GM23248 (cell line): ENCODE data around the gene CFAP126. TPM values are rescaled to one million over a fixed set of nuclear protein-coding genes. Genes with fewer than 3 reads are reported as not detected.
A peak's percentile ranks its signal among the peaks of the same experiment; 100 is the strongest.
"Not testable (repeated sequence)": the region's sequence is repeated elsewhere in the genome, so short reads cannot be mapped to it uniquely, and the experiment has no call there.

ENCODE experiments used
- DNase-seq: peaks from one replicate; pipeline ENCODE4 v3.0.0-alpha.2; 2015
- H2AFZ ChIP-seq: fragments of 200-600 bp; sonication (generic); 2 replicates; pipeline ENCODE4 v1.6.1; 2016; ENCODE audit warnings: antibody characterized with exemption
- H3F3A ChIP-seq: fragments of 200-600 bp; sonication (generic); 2 replicates; pipeline ENCODE4 v1.6.1; 2016; ENCODE audit warnings: mild to moderate bottlenecking, antibody characterized with exemption, mixed run types; ENCODE audit not compliant: insufficient read depth
- H3K27ac ChIP-seq: fragments of 200-600 bp; sonication (generic); 2 replicates; pipeline ENCODE4 v1.5.1; 2016; ENCODE audit warnings: mild to moderate bottlenecking
- H3K27me3 ChIP-seq: fragments of 200-600 bp; sonication (generic); replicated peaks from 2 replicates; pipeline ENCODE4 v1.6.1; 2016; ENCODE audit warnings: mild to moderate bottlenecking; ENCODE audit not compliant: insufficient read depth
- H3K36me3 ChIP-seq: fragments of 200-600 bp; sonication (generic); 2 replicates; pipeline ENCODE4 v1.6.1; 2016; ENCODE audit warnings: low read depth, mild to moderate bottlenecking
- H3K4me1 ChIP-seq: fragments of 200-600 bp; sonication (generic); 2 replicates; pipeline ENCODE4 v1.6.1; 2016; ENCODE audit warnings: mild to moderate bottlenecking; ENCODE audit not compliant: insufficient read depth
- H3K4me2 ChIP-seq: fragments of 200-600 bp; sonication (generic); one replicate; pipeline ENCODE4 v1.6.1; 2016; ENCODE audit warnings: mild to moderate bottlenecking; ENCODE audit not compliant: unreplicated experiment
- H3K4me3 ChIP-seq: fragments of 200-600 bp; sonication (generic); 2 replicates; pipeline ENCODE4 v1.5.1; 2016; ENCODE audit warnings: mild to moderate bottlenecking
- H3K79me2 ChIP-seq: fragments of 200-600 bp; sonication (generic); 2 replicates; pipeline ENCODE4 v1.6.1; 2016; ENCODE audit warnings: mild to moderate bottlenecking; ENCODE audit not compliant: insufficient read depth
- H3K9ac ChIP-seq: fragments of 200-600 bp; sonication (generic); 2 replicates; pipeline ENCODE4 v1.6.1; 2016; ENCODE audit warnings: mild to moderate bottlenecking
- H3K9me2 ChIP-seq: fragments of 200-600 bp; sonication (generic); 2 replicates; pipeline ENCODE4 v1.6.1; 2016; ENCODE audit warnings: mixed run types, mild to moderate bottlenecking, moderate library complexity; ENCODE audit not compliant: insufficient read depth
- H3K9me3 ChIP-seq: fragments of 200-600 bp; sonication (generic); one replicate; pipeline ENCODE4 v1.6.1; 2017; ENCODE audit warnings: low read depth
- H4K20me1 ChIP-seq: fragments of 200-600 bp; sonication (generic); 2 replicates; pipeline ENCODE4 v1.6.0; 2016; ENCODE audit not compliant: insufficient read depth
- EZH2 ChIP-seq: fragments of 200-600 bp; sonication (generic); IDR thresholded peaks from 2 replicates; pipeline ENCODE4 v1.6.1; 2018; ENCODE audit warnings: antibody characterized with exemption, mild to moderate bottlenecking; ENCODE audit not compliant: insufficient read depth, poor library complexity, severe bottlenecking
- EZH2phosphoT487 ChIP-seq: fragments of 200-600 bp; sonication (generic); IDR thresholded peaks from 2 replicates; pipeline ENCODE4 v1.6.1; 2018; ENCODE audit warnings: antibody characterized with exemption, moderate library complexity, mild to moderate bottlenecking, low read depth; ENCODE audit not compliant: insufficient read depth
- WGBS, 2 experiments: methylation state at CpG; one replicate each; pipeline ENCODE4 v1.1.6; 2015 to 2017; ENCODE audit warnings: low lambda C conversion rate in 2 of 2, low coverage in 1 of 2; ENCODE audit errors: missing lambda C conversion rate in 2 of 2; 5-methylcytosine and 5-hydroxymethylcytosine counted together
- in situ Hi-C: fragments of 300-500 bp; cut with MboI; formaldehyde crosslinking; loops from 2 replicates; pipeline ENCODE4 v1.15.0; 2020
- polyA plus RNA-seq: library from polyadenylated mRNA; unstranded; fragments of >200 nt; fragmentation: Nextera tagmentation; extraction: Ambion mirVana; gene quantifications from 2 replicates; pipeline ENCODE4 v1.2.1, GENCODE V29; 2016
- total RNA-seq: library from RNA; depleted of rRNA; stranded (reverse); fragments of >200 nt; shearing (Covaris generic); gene quantifications from 2 replicates; pipeline ENCODE4 v1.2.3, GENCODE V29; 2014

CFAP126 gene
- total and polyA plus RNA-seq, 2 experiments from 2014 or later, result not detected

- TF ChIP-seq EZH2, result no peak
- in situ Hi-C loops, result no loop called here
- WGBS, 2 experiments, result 41 to 46% methylated on average over 3 of the region's 3 CpGs
- Histone ChIP-seq H3K4me1 (no peaks in the 10 kb centered on the region), H3F3A (no peaks in the 10 kb centered on the region), H2AFZ (no peak overlapping the region), H3K79me2 (no peaks in the 10 kb centered on the region), H3K4me2 (no peak overlapping the region), H4K20me1 (no peaks in the 10 kb centered on the region), H3K9me3 (no peaks in the 10 kb centered on the region), H3K27ac (no peak overlapping the region), H3K4me3 (no peak overlapping the region), H3K9me2 (no peaks in the 10 kb centered on the region), H3K27me3 (no peaks in the 10 kb centered on the region), H3K9ac (no peak overlapping the region), H3K36me3 (no peaks in the 10 kb centered on the region)
- no peak for DNase-seq
These were observed 40.9 kb upstream of the CFAP126 start for GRCh38 chr1:161408429-161409052.

DNA sequence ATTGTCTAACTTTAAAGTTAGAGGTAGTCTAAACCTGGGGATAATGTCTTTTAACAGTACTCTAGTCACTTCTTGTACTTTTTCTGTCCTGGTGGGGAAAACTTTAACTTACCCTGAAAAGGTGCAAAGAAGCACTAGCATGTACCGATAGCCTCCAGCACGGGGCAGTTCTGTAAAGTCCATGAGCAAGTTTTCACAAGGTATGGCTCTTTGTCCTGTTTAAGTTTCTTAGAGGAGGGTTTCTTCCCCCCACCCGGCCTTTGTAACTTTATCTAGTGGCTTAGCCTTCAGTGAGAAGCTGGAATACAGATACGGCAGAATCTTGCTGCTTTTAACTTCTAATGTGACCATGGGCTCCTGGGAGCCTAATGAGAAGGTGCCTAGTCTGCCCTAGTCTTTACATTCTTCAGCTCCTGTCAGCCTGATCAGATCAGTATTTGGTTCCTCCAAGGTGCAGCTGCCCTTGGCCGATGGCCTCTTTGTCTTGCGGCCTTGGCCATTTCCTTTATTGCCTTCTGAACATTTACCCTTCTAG lies 39.8 kb upstream of the CFAP126 start:
- no peaks in the 10 kb centered on the region for H3K9me3 ChIP-seq
- no peaks in the 10 kb centered on the region for H3K9me2 ChIP-seq
- no peaks in the 10 kb centered on the region for H3K79me2 ChIP-seq
- TF ChIP-seq EZH2, result no peak
- TF ChIP-seq EZH2phosphoT487, result no peak
- H3K27ac ChIP-seq, result no peak overlapping the region
- no peaks in the 10 kb centered on the region for H3K36me3 ChIP-seq
- no peak overlapping the region for H2AFZ ChIP-seq
- 88 to 93% methylated on average over 6 of the region's 6 CpGs for WGBS, 2 experiments
- H3K4me2 ChIP-seq, result no peak overlapping the region
- no peak for DNase-seq
- H3F3A ChIP-seq, result no peaks in the 10 kb centered on the region
- no peaks in the 10 kb centered on the region for H3K27me3 ChIP-seq
- no peak overlapping the region for H3K9ac ChIP-seq
- no peaks in the 10 kb centered on the region for H3K4me1 ChIP-seq
- H4K20me1 ChIP-seq, result no peaks in the 10 kb centered on the region
- no peak overlapping the region for H3K4me3 ChIP-seq
- in situ Hi-C loops, result no loop called here

DNA sequence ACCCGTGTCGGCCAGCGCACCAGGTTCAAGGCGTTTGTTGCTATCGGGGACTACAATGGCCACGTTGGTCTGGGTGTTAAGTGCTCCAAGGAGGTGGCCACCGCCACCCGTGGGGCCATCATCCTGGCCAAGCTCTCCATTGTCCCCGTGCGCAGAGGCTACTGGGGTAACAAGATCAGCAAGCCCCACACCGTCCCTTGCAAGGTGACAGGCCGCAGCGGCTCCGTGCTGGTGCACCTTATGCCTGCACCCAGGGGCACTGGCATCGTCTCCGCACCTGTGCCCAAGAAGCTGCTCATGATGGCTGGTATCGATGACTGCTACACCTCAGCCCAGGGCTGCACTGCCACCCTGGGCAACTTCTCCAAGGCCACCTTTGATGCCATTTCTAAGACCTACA lies 38.9 kb upstream of the CFAP126 start:
- DNase-seq, H3K27me3 ChIP-seq, H3K27ac ChIP-seq, H3K9me3 ChIP-seq, H3K4me3 ChIP-seq, H3K4me2 ChIP-seq, H4K20me1 ChIP-seq, H3F3A ChIP-seq, H3K4me1 ChIP-seq, in situ Hi-C loops, H3K79me2 ChIP-seq, H3K9me2 ChIP-seq, H3K36me3 ChIP-seq, H2AFZ ChIP-seq, H3K9ac ChIP-seq: not testable (repeated sequence)
- WGBS, 2 experiments, result 90 to 97% methylated on average over 12 to 13 of the region's 17 CpGs

DNA sequence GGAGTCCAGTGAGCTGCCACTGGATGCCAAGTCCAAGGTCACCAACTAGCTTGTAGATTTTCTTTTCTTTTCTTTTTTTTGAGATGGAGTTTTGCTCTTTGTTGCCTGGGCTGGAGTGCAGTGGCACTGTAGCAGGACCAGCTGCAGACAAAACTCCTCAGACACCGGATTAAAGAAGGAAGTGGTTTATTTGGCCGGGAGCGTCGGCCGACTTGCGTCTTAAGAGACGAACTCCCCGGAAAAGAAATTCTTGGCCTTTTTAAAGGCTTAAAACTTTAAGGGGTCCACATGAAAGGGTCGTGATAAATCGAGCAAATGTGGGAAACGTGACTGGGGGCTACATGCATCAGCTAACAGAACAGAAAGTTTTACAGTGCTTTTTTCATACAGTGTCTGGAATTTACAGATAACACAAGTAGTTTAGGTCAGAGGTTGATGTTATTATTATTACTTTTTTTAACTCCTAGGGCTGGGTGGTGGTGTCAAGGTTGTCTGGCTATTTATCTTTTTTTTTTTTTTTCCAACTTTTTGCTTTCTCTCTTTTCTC lies 36.4 kb upstream of the CFAP126 start:
- no peaks in the 10 kb centered on the region for H3K9me3 ChIP-seq
- no peak overlapping the region for H3K27ac ChIP-seq
- H3K9ac ChIP-seq, result no peak overlapping the region
- H2AFZ ChIP-seq, result no peak overlapping the region
- in situ Hi-C loops, result no loop called here
- no peak overlapping the region for H3K4me2 ChIP-seq
- no peaks in the 10 kb centered on the region for H3K36me3 ChIP-seq
- no peaks in the 10 kb centered on the region for H3K27me3 ChIP-seq
- TF ChIP-seq EZH2 (no peak), EZH2phosphoT487 (no peak)
- no peaks in the 10 kb centered on the region for H4K20me1 ChIP-seq
- DNase-seq, result no peak
- no peaks in the 10 kb centered on the region for H3K4me1 ChIP-seq
- no peak overlapping the region for H3K4me3 ChIP-seq
- peaks cover 10% of the 10 kb centered on the region; the same call in 1 of the 2 replicates for H3F3A ChIP-seq
- 80 to 81% methylated on average over 11 of the region's 11 CpGs for WGBS, 2 experiments
- no peaks in the 10 kb centered on the region for H3K79me2 ChIP-seq
- H3K9me2 ChIP-seq, result no peaks in the 10 kb centered on the region

GRCh38 chr1:161402446-161402845 lies 34.8 kb upstream of the CFAP126 start:
- TF ChIP-seq EZH2 (no peak), EZH2phosphoT487 (no peak)
- in situ Hi-C loops, result no loop called here
- Histone ChIP-seq H3K27me3 (no peaks in the 10 kb centered on the region), H3K79me2 (no peaks in the 10 kb centered on the region), H3K9me2 (no peaks in the 10 kb centered on the region), H3K36me3 (no peaks in the 10 kb centered on the region), H4K20me1 (no peaks in the 10 kb centered on the region), H3K4me3 (no peak overlapping the region), H3K4me2 (no peak overlapping the region), H2AFZ (no peak overlapping the region), H3K9ac (no peak overlapping the region), H3K4me1 (peaks cover 6% of the 10 kb centered on the region), H3F3A (peaks cover 22% of the 10 kb centered on the region), H3K27ac (no peak overlapping the region), H3K9me3 (no peaks in the 10 kb centered on the region)
- WGBS, 2 experiments, result 83 to 94% methylated on average over 3 of the region's 3 CpGs
- peak; percentile 25 for DNase-seq
